Spleen (tissue), 11 donors: ENCODE measurements around the gene B3GAT1. TPM values are rescaled to one million over a fixed set of nuclear protein-coding genes. Genes with fewer than 3 reads are reported as not detected.

Experiments
- DNase-seq: peaks from one replicate; pipeline ENCODE4 v3.0.0-alpha.2; 2020
- H3K27ac ChIP-seq, 8 donors: fragments of 200-600 bp; sonication (generic) in 7 of 8; 1 replicate in 4 of 8; 2 replicates in 4 of 8; pipeline versions ENCODE4 v1.5.0 to v1.8.0; 2016 to 2021; ENCODE audit warnings: inconsistent platforms in 4 of 8, mild to moderate bottlenecking in 4 of 8, moderate library complexity in 1 of 8
- H3K27me3 ChIP-seq, 7 donors: fragments of 200-600 bp; sonication (generic) in 6 of 7; replicated peaks in 1 of 7; 1 replicate in 4 of 7; 2 replicates in 3 of 7; pipeline versions ENCODE4 v1.5.0 to v1.8.0; 2016 to 2021; ENCODE audit warnings: inconsistent platforms in 3 of 7, mild to moderate bottlenecking in 1 of 7
- H3K36me3 ChIP-seq, 6 donors: fragments of 200-600 bp; sonication (generic) in 5 of 6; 1 replicate in 4 of 6; 2 replicates in 2 of 6; pipeline versions ENCODE4 v1.5.0 to v1.8.0; 2016 to 2021; ENCODE audit warnings: inconsistent platforms in 2 of 6
- H3K4me1 ChIP-seq, 6 donors: fragments of 200-600 bp; sonication (generic) in 5 of 6; 1 replicate in 3 of 6; 2 replicates in 3 of 6; pipeline versions ENCODE4 v1.5.0 to v1.8.0; 2016 to 2021; ENCODE audit warnings: inconsistent platforms in 3 of 6
- H3K4me3 ChIP-seq, 8 donors: fragments of 200-600 bp; sonication (generic) in 7 of 8; 1 replicate in 4 of 8; 2 replicates in 4 of 8; pipeline versions ENCODE4 v1.5.0 to v1.8.0; 2016 to 2021; ENCODE audit warnings: inconsistent platforms in 4 of 8, mild to moderate bottlenecking in 4 of 8, moderate library complexity in 2 of 8
- H3K9me3 ChIP-seq, 8 donors: fragments of 200-600 bp; sonication (generic) in 7 of 8; 1 replicate in 4 of 8; 2 replicates in 4 of 8; pipeline versions ENCODE4 v1.5.0 to v1.8.0; 2016 to 2021; ENCODE audit warnings: inconsistent platforms in 4 of 8
- CTCF ChIP-seq, 11 experiments: fragments of 200-600 bp in 7 of 11; fragments of 450-650 bp in 4 of 11; sonication (generic) in 4 of 11; IDR thresholded peaks in 8 of 11; conservative IDR thresholded peaks in 3 of 11; 1 replicate in 7 of 11; 2 replicates in 4 of 11; pipeline versions ENCODE4 v1.4.0 to v1.8.0; 2016 to 2021; ENCODE audit warnings: antibody characterized with exemption in 11 of 11, inconsistent platforms in 4 of 11, mild to moderate bottlenecking in 1 of 11
- POLR2A ChIP-seq, 3 donors: fragments of 450-650 bp; IDR thresholded peaks; one replicate each; pipeline ENCODE4 v1.5.1; 2017; ENCODE audit warnings: antibody characterized with exemption in 3 of 3, mild to moderate bottlenecking in 1 of 3
- POLR2AphosphoS5 ChIP-seq, 3 donors: sonication (generic); formaldehyde crosslinking; IDR thresholded peaks; one replicate each; pipeline ENCODE4 v1.5.1; 2017; ENCODE audit warnings: antibody characterized with exemption in 3 of 3
- WGBS, 5 donors: extraction: QIAGEN DNeasy Blood & Tissue Kit in 3 of 5; methylation state at CpG; one replicate each; pipeline versions ENCODE4 v1.1.5 to v1.1.7; 2013 to 2018; 5-methylcytosine and 5-hydroxymethylcytosine counted together
- intact Hi-C: fragments of 100-400 bp; cut with DNase I; formaldehyde crosslinking; loops from one replicate; pipeline ENCODE4 v1.15.0; 2023; ENCODE audit warnings: low total_unique reads
- polyA plus RNA-seq, 3 donors: library from polyadenylated mRNA; stranded (reverse); fragments of 200-250 nt; gene quantifications; one replicate each; pipeline ENCODE4 v1.2.1, GENCODE V29; 2013
- total RNA-seq, 7 donors: library from RNA; depleted of rRNA in 3 of 7; stranded (reverse); fragments of >200 nt in 3 of 7; fragmentation: NEBNext Ultra II Directional in 4 of 7; extraction: Animal tissue kit (Norgen Biotek cat#: 25700) in 4 of 7; gene quantifications; one replicate each; pipeline versions ENCODE4 v1.1.0 to v1.2.1, GENCODE V29; 2016 to 2021
- donor health status: healthy with polysubstance abuse.
- donor health status: DM: no; HTN: no; CAD: no; lungs with moderate emphysema.
- donor health status: DM: no; HTN: no; CAD: no.
- donor health status: Bipolar disorder and iron deficiency.
- donor health status: healthy.
- donor health status: DM: no; HTN: no; CAD: no.
- donor health status: DM: yes; HTN: yes; CAD: no.

The B3GAT1 gene
- total and polyA plus RNA-seq, 10 donors, result 0.43 to 4.0 (median 1.6) TPM

GRCh38 chr11:134358856-134359490, 53.1 kb downstream of the B3GAT1 start:
- Histone ChIP-seq H3K27ac (no peak overlapping the region), H3K27me3 (peaks cover 0 to 38% (median 0%) of the 10 kb centered on the region in 7 donors), H3K9me3 (peaks cover 0 to 1% (median 0%) of the 10 kb centered on the region in 8 donors), H3K36me3 (no peaks in the 10 kb centered on the region), H3K4me1 (peaks cover 0 to 10% (median 9%) of the 10 kb centered on the region in 6 donors), H3K4me3 (no peak overlapping the region)
- intact Hi-C loops, result no loop called here
- no peak for TF ChIP-seq POLR2A (IDR thresholded peaks at IDR 0.05)
- no peak for TF ChIP-seq POLR2AphosphoS5 (IDR thresholded peaks at IDR 0.05)
- no peak for TF ChIP-seq CTCF (IDR thresholded peaks at IDR 0.05 in 8 of 11, conservative IDR thresholded peaks at IDR 0.05 in 3 of 11)
- DNase-seq, result no peak
- 82 to 94% (median 89%) methylated on average over 15 to 18 of the region's 18 CpGs for WGBS, 5 donors

GRCh38 chr11:134358165-134358855, 53.7 kb downstream of the B3GAT1 start:
- no peak overlapping the region for H3K27ac ChIP-seq
- peaks cover 0 to 8% (median 2%) of the 10 kb centered on the region in 8 donors for H3K9me3 ChIP-seq
- no peak for DNase-seq
- peaks cover 0 to 37% (median 0%) of the 10 kb centered on the region in 7 donors for H3K27me3 ChIP-seq
- WGBS, 5 donors, result 85 to 92% (median 88%) methylated on average over 20 to 27 of the region's 27 CpGs
- H3K36me3 ChIP-seq, result no peaks in the 10 kb centered on the region
- H3K4me3 ChIP-seq, result no peak overlapping the region
- H3K4me1 ChIP-seq, result peaks cover 0 to 10% (median 9%) of the 10 kb centered on the region in 6 donors
- TF ChIP-seq CTCF (IDR thresholded peaks at IDR 0.05 in 8 of 11, conservative IDR thresholded peaks at IDR 0.05 in 3 of 11), result no peak
- TF ChIP-seq POLR2A (IDR thresholded peaks at IDR 0.05), result no peak
- no peak for TF ChIP-seq POLR2AphosphoS5 (IDR thresholded peaks at IDR 0.05)
- intact Hi-C loops, result no loop called here

GRCh38 chr11:134357545-134357839, 54.5 kb downstream of the B3GAT1 start:
- no peak overlapping the region for H3K4me3 ChIP-seq
- 81 to 93% (median 91%) methylated on average over 8 of the region's 8 CpGs for WGBS, 5 donors
- peaks cover 0 to 10% (median 9%) of the 10 kb centered on the region in 6 donors for H3K4me1 ChIP-seq
- peaks cover 0 to 10% (median 2%) of the 10 kb centered on the region in 8 donors for H3K9me3 ChIP-seq
- intact Hi-C loops, result no loop called here
- no peak for DNase-seq
- TF ChIP-seq POLR2AphosphoS5 (IDR thresholded peaks at IDR 0.05) (no peak), POLR2A (IDR thresholded peaks at IDR 0.05) (no peak), CTCF (IDR thresholded peaks at IDR 0.05 in 8 of 11, conservative IDR thresholded peaks at IDR 0.05 in 3 of 11) (no peak)
- peaks cover 0 to 29% (median 0%) of the 10 kb centered on the region in 7 donors for H3K27me3 ChIP-seq
- H3K36me3 ChIP-seq, result no peaks in the 10 kb centered on the region
- H3K27ac ChIP-seq, result no peak overlapping the region
